Stimulated activated memory B cell treated with anti-CD40 and anti-IgM and Interleukin-4, amounts not matched to agents 10 μg/mL and 1 μg/mL and 100 μg/mL, for 72 hours (primary cell): Measurements from ENCODE around the gene NEXN.
A peak's percentile ranks its signal among the peaks of the same experiment; 100 is the strongest.
"Not testable (repeated sequence)": the region's sequence is repeated elsewhere in the genome, so short reads cannot be mapped to it uniquely, and the experiment has no call there.

Experiments
- ATAC-seq: fragments of 150-1000 bp; cut with Tn5 transposase; 2 replicates; pipeline ENCODE4 v1.10.0; 2021
- H3K27ac Mint-ChIP-seq: one replicate; pipeline ENCODE4 v1.8.0; 2022; ENCODE audit warnings: mild to moderate bottlenecking, mixed read lengths
- H3K27me3 Mint-ChIP-seq: one replicate; pipeline ENCODE4 v1.8.0; 2022; ENCODE audit warnings: mixed read lengths
- H3K36me3 Mint-ChIP-seq: one replicate; pipeline ENCODE4 v1.8.0; 2022; ENCODE audit warnings: mixed read lengths
- H3K4me1 Mint-ChIP-seq: one replicate; pipeline ENCODE4 v1.8.0; 2022; ENCODE audit warnings: mixed read lengths
- H3K4me3 Mint-ChIP-seq: one replicate; pipeline ENCODE4 v1.8.0; 2022; ENCODE audit warnings: mild to moderate bottlenecking, moderate library complexity, mixed read lengths
- H3K9me3 Mint-ChIP-seq: one replicate; pipeline ENCODE4 v1.8.0; 2022; ENCODE audit warnings: mixed read lengths

NEXN gene

GRCh38 chr1:77888781-77889642 is 588 bp downstream of the NEXN start:
- peaks cover 10% of the 10 kb centered on the region for H3K4me1 Mint-ChIP-seq
- peaks cover 13% of the 10 kb centered on the region for H3K36me3 Mint-ChIP-seq
- H3K27me3 Mint-ChIP-seq = peaks cover 25% of the 10 kb centered on the region
- H3K4me3 Mint-ChIP-seq = peak overlapping the region; percentile 78
- no peak overlapping the region for H3K27ac Mint-ChIP-seq
- peaks cover 7% of the 10 kb centered on the region for H3K9me3 Mint-ChIP-seq
- peak; percentile 77 for ATAC-seq

- Mint-ChIP-seq H3K27me3 (peaks cover 25% of the 10 kb centered on the region), H3K27ac (no peak overlapping the region), H3K4me1 (peaks cover 10% of the 10 kb centered on the region), H3K36me3 (peaks cover 9% of the 10 kb centered on the region), H3K4me3 (no peak overlapping the region), H3K9me3 (peaks cover 7% of the 10 kb centered on the region)
- no peak for ATAC-seq
These were observed 1.2 kb downstream of the NEXN start for GRCh38 chr1:77889671-77890070.

- H3K36me3 Mint-ChIP-seq = peaks cover 8% of the 10 kb centered on the region
- ATAC-seq = no peak
- peaks cover 10% of the 10 kb centered on the region for H3K4me1 Mint-ChIP-seq
These were observed 2.8 kb downstream of the NEXN start for GRCh38 chr1:77891200-77891599.

GRCh38 chr1:77899647-77900320 is 11.4 kb downstream of the NEXN start:
- Mint-ChIP-seq H3K27me3 (no peaks in the 10 kb centered on the region), H3K4me3 (no peak overlapping the region), H3K9me3 (no peaks in the 10 kb centered on the region), H3K27ac (no peak overlapping the region), H3K4me1 (no peaks in the 10 kb centered on the region), H3K36me3 (no peaks in the 10 kb centered on the region)
- ATAC-seq = no peak

More at GRCh38 chr1:77891200-77891599, 2.8 kb downstream of the NEXN start:
- Mint-ChIP-seq H3K27ac (no peak overlapping the region), H3K27me3 (peaks cover 23% of the 10 kb centered on the region), H3K9me3 (peaks cover 7% of the 10 kb centered on the region), H3K4me3 (no peak overlapping the region)

GRCh38 chr1:77900687-77901293 is 12.4 kb downstream of the NEXN start:
- H3K27ac Mint-ChIP-seq = no peak overlapping the region
- ATAC-seq = no peak
- H3K4me3 Mint-ChIP-seq = no peak overlapping the region
- no peaks in the 10 kb centered on the region for H3K27me3 Mint-ChIP-seq
- H3K36me3 Mint-ChIP-seq = no peaks in the 10 kb centered on the region
- no peaks in the 10 kb centered on the region for H3K4me1 Mint-ChIP-seq
- H3K9me3 Mint-ChIP-seq = no peaks in the 10 kb centered on the region

GRCh38 chr1:77905603-77906002 is 17.2 kb downstream of the NEXN start:
- H3K27me3 Mint-ChIP-seq = no peaks in the 10 kb centered on the region
- no peak overlapping the region for H3K27ac Mint-ChIP-seq
- no peaks in the 10 kb centered on the region for H3K4me1 Mint-ChIP-seq
- H3K4me3 Mint-ChIP-seq = no peak overlapping the region
- no peaks in the 10 kb centered on the region for H3K36me3 Mint-ChIP-seq
- ATAC-seq = no peak
- no peaks in the 10 kb centered on the region for H3K9me3 Mint-ChIP-seq

- Mint-ChIP-seq H3K36me3 (no peaks in the 10 kb centered on the region), H3K27me3 (no peaks in the 10 kb centered on the region), H3K9me3 (no peaks in the 10 kb centered on the region), H3K4me1 (no peaks in the 10 kb centered on the region), H3K27ac (no peak overlapping the region), H3K4me3 (no peak overlapping the region)
- ATAC-seq = no peak
These were observed 17.7 kb downstream of the NEXN start for GRCh38 chr1:77906019-77906545.

GRCh38 chr1:77906624-77907023 is 18.2 kb downstream of the NEXN start:
- no peaks in the 10 kb centered on the region for H3K9me3 Mint-ChIP-seq
- no peaks in the 10 kb centered on the region for H3K4me1 Mint-ChIP-seq
- no peaks in the 10 kb centered on the region for H3K27me3 Mint-ChIP-seq
- no peak overlapping the region for H3K4me3 Mint-ChIP-seq
- ATAC-seq = no peak
- no peaks in the 10 kb centered on the region for H3K36me3 Mint-ChIP-seq
- H3K27ac Mint-ChIP-seq = no peak overlapping the region

GRCh38 chr1:77910116-77910515 is 21.7 kb downstream of the NEXN start:
- Mint-ChIP-seq H3K27ac (no peak overlapping the region), H3K27me3 (no peaks in the 10 kb centered on the region), H3K36me3 (no peaks in the 10 kb centered on the region), H3K4me3 (no peak overlapping the region), H3K9me3 (no peaks in the 10 kb centered on the region), H3K4me1 (no peaks in the 10 kb centered on the region)
- ATAC-seq = no peak

GRCh38 chr1:77918918-77919317 is 30.5 kb downstream of the NEXN start:
- H3K4me3 Mint-ChIP-seq, H3K36me3 Mint-ChIP-seq, H3K27me3 Mint-ChIP-seq, H3K4me1 Mint-ChIP-seq, H3K9me3 Mint-ChIP-seq, H3K27ac Mint-ChIP-seq, ATAC-seq: not testable (repeated sequence)

GRCh38 chr1:77925518-77925917 is 37.1 kb downstream of the NEXN start:
- ATAC-seq = no peak
- Mint-ChIP-seq H3K27ac (no peak overlapping the region), H3K9me3 (no peaks in the 10 kb centered on the region), H3K27me3 (no peaks in the 10 kb centered on the region), H3K36me3 (peaks cover 10% of the 10 kb centered on the region), H3K4me3 (no peak overlapping the region), H3K4me1 (peaks cover 19% of the 10 kb centered on the region)

- ATAC-seq = no peak
- Mint-ChIP-seq H3K4me3 (peak overlapping the region; percentile 83), H3K9me3 (no peaks in the 10 kb centered on the region), H3K36me3 (peaks cover 13% of the 10 kb centered on the region), H3K27me3 (no peaks in the 10 kb centered on the region), H3K4me1 (peaks cover 19% of the 10 kb centered on the region), H3K27ac (peak overlapping the region; percentile 87)
These were observed 37.5 kb downstream of the NEXN start for GRCh38 chr1:77925956-77926355.

GRCh38 chr1:77926561-77927357 is 38.3 kb downstream of the NEXN start:
- H3K4me3 Mint-ChIP-seq = peak overlapping the region; percentile 83
- no peaks in the 10 kb centered on the region for H3K27me3 Mint-ChIP-seq
- peaks cover 13% of the 10 kb centered on the region for H3K36me3 Mint-ChIP-seq
- H3K9me3 Mint-ChIP-seq = no peaks in the 10 kb centered on the region
- ATAC-seq = no peak
- H3K27ac Mint-ChIP-seq = peak overlapping the region; percentile 87
- peaks cover 19% of the 10 kb centered on the region for H3K4me1 Mint-ChIP-seq

- Mint-ChIP-seq H3K4me3 (peak overlapping the region; percentile 53), H3K4me1 (peaks cover 19% of the 10 kb centered on the region), H3K27me3 (no peaks in the 10 kb centered on the region), H3K36me3 (peaks cover 13% of the 10 kb centered on the region), H3K27ac (peak overlapping the region; percentile 87), H3K9me3 (no peaks in the 10 kb centered on the region)
- no peak for ATAC-seq
These were observed 39.0 kb downstream of the NEXN start for GRCh38 chr1:77927414-77927813.

GRCh38 chr1:77929806-77930205 is 41.4 kb downstream of the NEXN start:
- Mint-ChIP-seq H3K4me3 (no peak overlapping the region), H3K36me3 (peaks cover 13% of the 10 kb centered on the region), H3K27ac (no peak overlapping the region), H3K9me3 (no peaks in the 10 kb centered on the region), H3K4me1 (peaks cover 19% of the 10 kb centered on the region), H3K27me3 (no peaks in the 10 kb centered on the region)
- ATAC-seq = no peak
